HG02678 (cell line): ENCODE results near the gene TPRN.
A peak's percentile ranks its signal among the peaks of the same experiment; 100 is the strongest.

Experiments
- ATAC-seq: cut with Tn5 transposase; IDR thresholded peaks from one replicate; pipeline ENCODE4 v1.9.1; 2021; ENCODE audit warnings: mild to moderate bottlenecking, moderate library complexity; ENCODE audit not compliant: unreplicated experiment

Gene TPRN

GRCh38 chr9:137163365-137163715 is 37.2 kb downstream of the TPRN start:
- ATAC-seq = no peak

- ATAC-seq = no peak
Observed at GRCh38 chr9:137162505-137163364, 37.8 kb downstream of the TPRN start.

- no peak for ATAC-seq
Observed at GRCh38 chr9:137161558-137162486, 38.7 kb downstream of the TPRN start.

GRCh38 chr9:137160716-137161557 is 39.6 kb downstream of the TPRN start:
- ATAC-seq = no peak

- ATAC-seq = no peak
Observed at GRCh38 chr9:137160054-137160425, 40.5 kb downstream of the TPRN start.

GRCh38 chr9:137159105-137160053 is 41.2 kb downstream of the TPRN start:
- ATAC-seq = no peak

- no peak for ATAC-seq
Observed at GRCh38 chr9:137158625-137159024, 41.9 kb downstream of the TPRN start.

GRCh38 chr9:137157618-137158415 is 42.7 kb downstream of the TPRN start:
- no peak for ATAC-seq

GRCh38 chr9:137156567-137157375 is 43.8 kb downstream of the TPRN start:
- ATAC-seq = no peak

- no peak for ATAC-seq
Observed at GRCh38 chr9:137152844-137153405, 47.6 kb downstream of the TPRN start.

- peak; percentile 47 for ATAC-seq
Observed at GRCh38 chr9:137150617-137151457, 49.7 kb downstream of the TPRN start.

- ATAC-seq = peak; percentile 25
Observed at GRCh38 chr9:137149942-137150616, 50.5 kb downstream of the TPRN start.

GRCh38 chr9:137149363-137149762 is 51.2 kb downstream of the TPRN start:
- no peak for ATAC-seq

- no peak for ATAC-seq
Observed at GRCh38 chr9:137148661-137149060, 51.9 kb downstream of the TPRN start.

- no peak for ATAC-seq
Observed at GRCh38 chr9:137148242-137148641, 52.3 kb downstream of the TPRN start.

- no peak for ATAC-seq
Observed at GRCh38 chr9:137147793-137148160, 52.8 kb downstream of the TPRN start.
